ENCODE data around the gene CX3CR1.
"Not testable (repeated sequence)": the region's sequence is repeated elsewhere in the genome, so short reads cannot be mapped to it uniquely, and the experiment has no call there.

CX3CR1 gene

GRCh38 chr3:39264053-39264452, 15.8 kb downstream of the CX3CR1 start:
- DNase-seq = no peak

GRCh38 chr3:39263576-39263975, 16.3 kb downstream of the CX3CR1 start:
- DNase-seq = no peak

- no peak for DNase-seq
These were observed 17.0 kb downstream of the CX3CR1 start for GRCh38 chr3:39262846-39263245.

GRCh38 chr3:39261726-39262125, 18.1 kb downstream of the CX3CR1 start:
- no peak for DNase-seq

- no peak for DNase-seq
These were observed 18.9 kb downstream of the CX3CR1 start for GRCh38 chr3:39260957-39261356.

- DNase-seq = no peak
These were observed 19.5 kb downstream of the CX3CR1 start for GRCh38 chr3:39260318-39260717.

GRCh38 chr3:39255503-39256325, 24.1 kb downstream of the CX3CR1 start:
- DNase-seq = no peak

- DNase-seq = no peak
These were observed 24.9 kb downstream of the CX3CR1 start for GRCh38 chr3:39254806-39255449.

GRCh38 chr3:39251576-39251975, 28.3 kb downstream of the CX3CR1 start:
- no peak for DNase-seq

- no peak for DNase-seq
These were observed 29.6 kb downstream of the CX3CR1 start for GRCh38 chr3:39250116-39250747.

GRCh38 chr3:39249453-39250115, 30.3 kb downstream of the CX3CR1 start:
- no peak for DNase-seq

- no peak for DNase-seq
These were observed 38.3 kb downstream of the CX3CR1 start for GRCh38 chr3:39241561-39241960.

- no peak for DNase-seq
These were observed 42.8 kb downstream of the CX3CR1 start for GRCh38 chr3:39237027-39237426.

GRCh38 chr3:39234651-39235050, 45.2 kb downstream of the CX3CR1 start:
- DNase-seq = no peak

- DNase-seq = no peak
These were observed 47.0 kb downstream of the CX3CR1 start for GRCh38 chr3:39232859-39233258.

GRCh38 chr3:39230453-39230852, 49.4 kb downstream of the CX3CR1 start:
- no peak for DNase-seq

GRCh38 chr3:39228496-39228895, 51.3 kb downstream of the CX3CR1 start:
- no peak for DNase-seq

GRCh38 chr3:39227596-39227995, 52.2 kb downstream of the CX3CR1 start:
- not testable (repeated sequence) for DNase-seq

- DNase-seq = no peak
These were observed 53.6 kb downstream of the CX3CR1 start for GRCh38 chr3:39226106-39226741.

GRCh38 chr3:39224288-39224687, 55.5 kb downstream of the CX3CR1 start:
- no peak for DNase-seq

- DNase-seq = no peak
These were observed 56.9 kb downstream of the CX3CR1 start for GRCh38 chr3:39222939-39223338.

- no peak for DNase-seq
These were observed 57.4 kb downstream of the CX3CR1 start for GRCh38 chr3:39222462-39222861.

GRCh38 chr3:39221141-39221530, 58.7 kb downstream of the CX3CR1 start:
- no peak for DNase-seq

Measured in activated CD4-positive, CD25-positive, alpha-beta regulatory T cell treated with anti-CD3 and anti-CD28 coated beads, Interleukin-2, amount 50 U/mL, for 72 hours (primary cell).